ENCODE measurements around the gene TSEN54.
"Not testable (repeated sequence)": the region's sequence is repeated elsewhere in the genome, so short reads cannot be mapped to it uniquely, and the experiment has no call there.

The TSEN54 gene

DNA sequence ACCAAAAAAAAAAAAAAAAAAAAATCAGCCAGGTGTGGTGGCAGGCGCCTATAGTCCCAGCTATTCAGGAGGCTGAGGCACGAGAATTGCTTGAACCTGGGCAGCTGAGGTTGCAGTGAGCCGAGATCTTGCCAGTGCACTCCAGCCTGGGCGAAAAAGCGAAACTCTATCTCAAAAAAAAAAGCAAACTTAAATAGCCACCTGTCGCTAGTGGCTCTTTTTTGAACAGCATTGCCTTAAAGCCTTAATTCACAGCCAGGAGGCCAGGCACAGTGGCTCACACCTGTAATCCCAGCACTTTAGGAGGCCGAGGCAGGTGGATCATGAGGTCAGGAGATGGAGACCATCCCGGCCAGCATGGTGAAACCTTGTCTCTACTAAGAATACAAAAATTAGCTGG, 4.1 kb downstream of the TSEN54 start:
- not testable (repeated sequence) for DNase-seq

- DNase-seq, result no peak
Observed at GRCh38 chr17:75521290-75521689, 5.0 kb downstream of the TSEN54 start.

DNA sequence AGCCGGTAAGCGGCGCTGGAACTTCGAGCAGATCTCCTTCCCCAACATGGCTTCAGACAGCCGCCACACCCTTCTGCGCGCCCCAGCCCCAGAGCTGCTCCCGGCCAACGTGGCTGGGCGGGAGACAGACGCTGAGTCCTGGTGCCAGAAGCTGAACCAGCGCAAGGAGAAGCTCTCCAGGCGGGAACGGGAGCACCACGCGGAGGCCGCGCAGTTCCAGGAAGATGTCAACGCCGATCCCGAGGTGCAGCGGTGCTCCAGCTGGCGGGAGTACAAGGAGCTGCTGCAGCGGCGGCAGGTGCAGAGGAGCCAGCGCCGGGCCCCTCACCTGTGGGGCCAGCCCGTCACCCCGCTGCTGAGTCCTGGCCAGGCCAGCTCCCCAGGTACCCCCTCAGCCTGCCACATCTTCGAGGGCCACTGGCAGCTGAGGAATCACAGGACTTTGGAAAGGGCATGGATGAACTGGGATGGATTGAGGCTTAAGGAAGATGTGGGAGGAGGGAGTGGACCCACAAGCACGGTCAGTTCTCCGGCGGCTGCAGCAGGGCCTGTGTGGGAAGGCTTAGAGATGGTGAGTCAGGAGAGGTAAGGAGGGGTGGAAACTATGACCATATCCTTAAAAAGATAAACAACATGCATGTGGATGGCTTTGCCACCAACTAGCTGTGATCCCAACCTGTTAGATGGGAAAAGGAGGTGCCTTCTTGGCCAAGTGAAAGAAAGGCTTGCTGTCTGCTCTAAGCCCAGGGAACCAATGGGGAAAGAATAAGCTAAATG, 5.8 kb downstream of the TSEN54 start:
- DNase-seq, result no peak

DNA sequence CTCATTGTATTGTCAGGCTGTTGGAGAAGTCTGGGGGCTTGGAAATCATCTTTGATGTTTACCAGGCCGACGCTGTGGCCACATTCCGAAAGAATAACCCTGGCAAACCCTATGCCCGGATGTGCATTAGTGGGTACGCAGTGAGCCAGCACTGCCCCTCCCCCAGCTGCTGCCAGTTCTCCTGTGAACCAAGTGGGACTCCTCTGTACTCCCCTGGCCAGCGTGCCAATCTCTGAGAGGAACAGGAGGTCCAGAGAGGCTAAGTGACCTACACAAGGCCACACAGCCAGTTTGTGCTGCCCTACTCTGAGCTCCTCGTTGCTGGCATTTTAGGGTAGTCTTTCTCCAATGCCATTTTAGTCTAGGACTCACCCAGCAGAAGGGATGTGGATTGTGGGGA, 7.3 kb downstream of the TSEN54 start:
- DNase-seq, result no peak

- DNase-seq, result no peak
Observed at GRCh38 chr17:75524269-75524969, 8.1 kb downstream of the TSEN54 start.

GRCh38 chr17:75524970-75525805, 8.9 kb downstream of the TSEN54 start, which contains the start of gene LLGL2:
LLGL2 (plus strand) TSS chr17:75525697; CDS start chr17:75543427, 17,730 bp downstream.
- peak; percentile 95 for DNase-seq

GRCh38 chr17:75525806-75526554, 9.7 kb downstream of the TSEN54 start:
- DNase-seq, result no peak

DNA sequence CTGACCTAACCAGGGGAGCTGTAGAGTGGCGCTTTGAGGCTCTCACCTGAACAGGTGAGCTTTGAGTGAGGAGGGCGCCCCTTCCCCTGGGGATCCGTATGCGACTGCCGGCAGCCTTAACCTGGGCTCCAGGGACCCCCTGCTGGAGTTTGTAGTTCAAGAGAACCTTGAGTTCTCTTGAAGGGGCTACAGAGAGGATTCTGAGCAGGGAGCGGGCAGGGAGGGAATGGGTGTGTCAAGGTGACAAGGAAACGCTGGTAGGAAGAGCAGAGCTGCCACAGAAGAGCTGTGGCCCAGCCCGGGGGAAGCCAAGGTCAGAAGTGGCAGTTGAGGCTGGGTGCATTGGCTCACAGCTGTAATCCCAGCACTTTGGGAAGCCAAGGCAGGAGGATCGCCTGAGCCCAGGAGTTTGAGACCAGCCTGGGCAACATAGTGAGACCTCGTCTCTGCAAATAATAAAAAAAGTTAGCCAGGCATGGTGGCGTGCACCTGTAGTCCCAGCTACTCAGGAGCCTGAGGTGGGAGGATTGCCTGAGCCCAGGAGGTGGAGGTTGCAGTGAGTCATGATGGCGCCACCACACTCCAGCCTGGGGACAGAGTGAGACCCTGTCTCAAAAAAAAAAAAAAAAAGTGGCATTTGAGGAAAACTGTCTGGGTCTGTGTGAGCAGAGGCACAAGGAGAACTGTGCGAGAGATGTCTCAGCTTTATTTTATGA, 10.4 kb downstream of the TSEN54 start:
- DNase-seq, result no peak

DNA sequence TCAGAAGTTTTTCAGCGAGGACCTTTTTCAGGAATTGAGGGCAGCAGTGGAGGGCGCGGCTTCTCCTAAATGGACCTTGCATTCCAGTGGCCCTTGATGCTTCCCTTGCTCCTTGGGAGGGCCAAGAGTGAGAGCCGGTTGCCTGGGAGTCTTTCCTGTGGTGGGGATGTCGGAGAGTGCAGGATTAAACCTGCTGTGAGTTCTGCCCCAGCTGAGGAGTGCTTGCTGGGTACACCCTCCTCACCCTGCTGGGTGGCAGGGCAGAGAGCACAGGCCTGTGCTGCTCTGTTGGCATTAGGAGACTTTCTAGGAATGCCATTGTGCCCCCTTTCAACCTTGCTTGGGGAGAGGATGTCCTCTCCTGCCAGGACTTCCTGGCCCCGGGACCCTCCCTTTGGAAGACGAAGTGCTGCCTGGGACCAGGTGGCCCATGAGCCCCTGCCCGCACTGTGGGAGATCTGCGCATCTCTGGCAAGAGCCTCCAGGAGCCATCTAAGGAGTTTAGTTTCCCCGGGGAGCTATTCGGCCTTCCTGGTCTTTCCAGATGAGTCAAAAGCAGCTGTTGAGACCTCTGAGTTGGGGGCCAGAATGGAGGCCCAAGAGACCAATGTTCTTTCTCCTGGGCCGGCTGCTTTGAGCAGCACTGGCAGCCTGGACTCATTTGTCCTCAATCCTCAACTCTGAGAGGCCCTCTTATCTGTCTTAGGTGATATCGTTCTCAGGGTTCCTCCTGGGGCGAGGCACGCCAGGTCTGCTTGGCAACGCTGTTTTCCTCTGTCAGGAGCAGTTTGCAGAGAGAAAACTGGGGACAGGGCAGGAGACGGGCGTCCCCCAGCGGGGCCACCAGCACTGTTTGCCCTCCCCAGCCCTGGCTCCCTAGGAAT, 14.8 kb downstream of the TSEN54 start:
- no peak for DNase-seq

- DNase-seq, result no peak
Observed at GRCh38 chr17:75531721-75532072, 15.4 kb downstream of the TSEN54 start.

DNA sequence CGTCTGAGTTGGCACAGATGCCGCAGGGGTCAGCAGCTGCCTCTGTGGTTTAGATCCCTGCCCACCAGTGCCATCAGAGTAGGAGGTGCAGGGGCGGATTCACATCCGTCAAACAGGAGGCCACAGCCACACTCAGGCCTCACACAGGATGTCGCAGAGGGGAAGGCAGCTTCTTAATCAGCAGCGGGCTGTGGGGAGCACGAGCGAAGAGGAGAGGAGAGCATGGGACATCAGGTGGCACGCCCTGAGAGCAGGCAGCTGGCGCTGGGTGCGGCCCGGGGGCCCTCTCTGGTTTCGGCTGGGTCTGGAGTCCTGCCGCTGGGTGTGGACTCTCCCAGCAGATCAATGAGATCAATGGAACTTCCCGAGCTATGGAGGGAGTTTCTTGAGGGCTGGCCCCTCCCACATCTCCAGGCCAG, 18.8 kb downstream of the TSEN54 start:
- no peak for DNase-seq

DNA sequence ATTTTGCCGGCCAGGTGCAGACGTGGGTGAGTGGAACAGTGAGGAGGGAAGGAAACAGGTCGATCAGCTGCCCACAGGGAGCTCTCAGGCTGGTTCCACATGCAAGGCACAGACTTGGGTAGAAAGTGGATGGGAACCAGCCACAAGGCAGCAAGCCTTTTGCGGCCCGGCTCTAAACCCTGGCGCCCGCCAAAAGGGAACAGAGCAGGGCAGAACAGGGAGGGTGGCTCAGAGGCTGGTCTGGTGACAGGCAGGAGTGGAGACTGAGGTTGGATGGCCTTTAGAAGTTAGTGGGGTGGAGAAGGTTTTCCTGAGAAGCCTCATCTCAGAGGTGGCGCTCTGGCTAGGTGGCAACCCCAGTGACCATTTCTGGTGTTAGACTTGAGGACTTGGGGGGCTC, 19.5 kb downstream of the TSEN54 start:
- no peak for DNase-seq

DNA sequence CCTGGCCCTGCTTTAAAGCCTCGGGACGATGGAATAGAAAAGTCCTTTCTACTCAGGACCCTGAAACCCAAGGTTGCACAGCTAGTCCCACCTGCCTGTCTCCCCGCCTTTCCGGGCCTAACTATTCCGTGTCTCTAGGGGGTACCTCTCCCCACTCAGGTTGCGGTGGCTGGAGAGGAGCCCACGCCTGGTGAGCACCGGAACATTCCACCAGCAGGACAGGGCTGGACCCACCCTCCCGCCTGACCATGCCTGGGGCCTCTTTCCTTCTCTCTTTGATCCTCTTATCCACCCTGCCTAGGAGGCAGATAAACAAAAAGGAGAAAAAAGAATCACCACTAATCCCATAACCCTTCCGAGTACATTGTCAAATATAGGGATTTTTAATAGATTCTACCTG, 20.0 kb downstream of the TSEN54 start:
- DNase-seq, result no peak

- no peak for DNase-seq
Observed at GRCh38 chr17:75539967-75540729, 23.8 kb downstream of the TSEN54 start.

DNA sequence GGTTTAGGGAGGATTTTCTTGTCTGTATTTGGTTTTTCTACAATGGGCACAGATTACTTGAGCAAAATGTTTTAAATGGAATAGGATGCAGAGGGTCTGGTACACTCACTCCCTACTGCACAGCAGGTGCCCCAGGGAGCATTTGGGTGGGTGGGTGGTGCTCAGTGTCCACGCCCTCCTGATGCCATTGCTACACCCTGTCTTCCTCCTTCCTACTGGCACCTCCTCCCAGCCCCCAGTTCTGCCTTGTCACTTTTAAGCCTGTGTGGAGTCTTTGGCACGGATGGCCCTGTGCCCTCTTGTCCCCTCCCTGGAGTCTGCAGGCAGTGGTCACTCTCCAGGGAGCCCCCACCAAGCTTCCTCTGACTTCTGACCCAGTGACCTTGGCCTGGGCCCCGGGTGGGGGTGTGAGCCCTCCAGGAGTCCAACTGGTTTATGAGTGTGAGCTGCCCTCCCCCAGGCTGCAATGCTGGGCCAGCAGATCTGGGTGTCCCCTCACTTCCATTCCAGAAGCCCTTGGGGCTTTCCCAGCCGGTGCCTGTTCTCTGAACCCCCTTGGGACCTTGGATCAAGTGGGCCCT, 24.7 kb downstream of the TSEN54 start:
- no peak for DNase-seq

DNA sequence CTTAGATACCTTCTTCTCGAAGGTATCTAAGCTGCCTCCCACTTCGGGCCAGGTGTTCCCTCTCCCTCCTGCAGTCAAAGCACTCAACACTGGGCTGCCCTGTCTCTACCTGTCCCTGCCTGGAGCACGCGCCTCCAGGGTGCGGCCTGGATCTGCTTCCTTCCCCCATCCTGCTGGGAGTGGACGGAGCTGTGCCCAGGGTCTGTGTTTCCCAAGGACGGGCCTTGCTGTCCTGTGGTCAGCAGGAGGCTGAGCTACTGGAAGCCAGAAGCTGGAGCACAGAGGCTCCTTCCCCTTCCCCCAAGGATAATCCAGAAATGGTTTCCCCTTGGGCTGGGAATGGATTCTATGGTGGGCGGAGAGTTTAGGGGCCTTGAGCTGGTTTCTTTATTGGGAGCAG, 25.9 kb downstream of the TSEN54 start:
- no peak for DNase-seq

DNA sequence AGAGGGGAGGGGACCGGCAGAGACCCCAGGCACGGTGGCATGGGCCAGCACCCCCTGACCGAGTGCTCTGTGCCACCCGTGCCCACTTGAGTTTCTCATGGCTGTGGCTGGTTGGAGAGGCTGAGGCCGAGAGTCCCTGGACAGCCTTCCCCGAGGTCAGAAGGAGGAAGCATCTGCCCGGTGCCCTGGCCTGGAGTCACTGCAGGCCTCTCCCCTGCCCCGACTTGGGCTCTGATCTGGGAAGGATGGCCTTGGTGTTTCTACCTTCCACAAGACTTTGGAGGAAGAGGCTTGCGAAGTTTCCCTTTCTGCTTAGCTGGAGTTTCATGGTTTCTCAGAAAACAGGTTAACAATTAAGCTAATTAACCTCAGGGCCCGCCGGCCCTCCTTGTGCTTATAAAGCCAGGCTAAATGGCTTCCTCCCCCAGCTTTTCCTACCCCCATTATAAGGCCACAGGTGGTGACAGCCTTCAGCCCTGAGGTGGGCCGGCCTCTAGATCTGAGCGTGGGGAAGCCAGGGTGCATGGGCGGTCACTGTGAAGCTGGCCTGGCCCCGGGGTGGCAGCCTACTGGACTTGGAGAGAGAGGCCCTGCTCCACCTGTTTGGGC, 26.5 kb downstream of the TSEN54 start:
- no peak for DNase-seq

DNA sequence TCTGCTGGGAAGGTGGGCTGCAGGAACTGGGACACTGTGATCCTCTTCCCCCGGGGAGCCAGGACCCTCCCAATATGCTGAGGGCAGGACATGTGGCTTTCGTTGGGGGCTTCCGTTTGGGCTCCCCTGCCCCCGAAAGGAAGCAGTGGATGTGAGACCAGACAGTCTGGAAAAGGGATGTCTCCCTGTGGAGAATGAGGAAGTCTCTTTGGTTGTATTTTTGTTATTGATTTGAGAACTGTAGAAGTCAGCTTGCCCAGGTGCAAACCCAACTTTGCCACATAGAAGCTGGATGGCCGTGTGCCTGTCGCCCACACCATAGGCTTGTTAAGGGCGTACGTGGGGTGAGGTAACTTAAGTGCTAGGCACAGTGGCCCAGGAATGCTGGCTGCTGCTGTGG, 27.9 kb downstream of the TSEN54 start:
- no peak for DNase-seq

- DNase-seq, result no peak
Observed at GRCh38 chr17:75546181-75546580, 29.9 kb downstream of the TSEN54 start.

Data from NCI-H1436 (cell line).